GM19239 (cell line): ENCODE results near the gene GBP3.
"Not testable (repeated sequence)": the region's sequence is repeated elsewhere in the genome, so short reads cannot be mapped to it uniquely, and the experiment has no call there.

Source experiments
- DNase-seq: peaks from one replicate; pipeline ENCODE4 v3.0.0; 2011; ENCODE audit warnings: low spot score; ENCODE audit not compliant: insufficient read length
- FAIRE-seq: peaks from 2 replicates; lab custom pipeline; 2011; peaks lifted over from hg19 to GRCh38; lab: Jason Lieb, UNC

Gene GBP3

DNA sequence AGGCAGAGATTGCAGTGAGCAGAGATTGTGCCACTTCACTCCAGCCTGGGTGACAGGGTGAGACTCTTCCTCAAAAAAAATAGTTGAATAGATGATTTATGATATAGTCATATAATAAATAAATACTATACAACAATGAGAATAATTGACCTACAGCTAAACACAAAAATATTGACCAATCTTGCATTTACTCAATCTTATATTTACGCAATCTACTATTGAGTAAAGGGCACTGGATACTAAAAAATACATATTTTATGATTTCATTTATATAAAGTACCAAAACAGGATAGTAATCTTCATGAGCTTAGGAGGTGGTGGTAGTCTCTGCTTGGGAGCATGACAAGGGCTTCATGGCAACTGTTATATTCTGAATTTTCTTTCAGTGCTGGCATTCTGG, 19.1 kb upstream of the GBP3 start:
- FAIRE-seq = no peak
- no peak for DNase-seq

DNA sequence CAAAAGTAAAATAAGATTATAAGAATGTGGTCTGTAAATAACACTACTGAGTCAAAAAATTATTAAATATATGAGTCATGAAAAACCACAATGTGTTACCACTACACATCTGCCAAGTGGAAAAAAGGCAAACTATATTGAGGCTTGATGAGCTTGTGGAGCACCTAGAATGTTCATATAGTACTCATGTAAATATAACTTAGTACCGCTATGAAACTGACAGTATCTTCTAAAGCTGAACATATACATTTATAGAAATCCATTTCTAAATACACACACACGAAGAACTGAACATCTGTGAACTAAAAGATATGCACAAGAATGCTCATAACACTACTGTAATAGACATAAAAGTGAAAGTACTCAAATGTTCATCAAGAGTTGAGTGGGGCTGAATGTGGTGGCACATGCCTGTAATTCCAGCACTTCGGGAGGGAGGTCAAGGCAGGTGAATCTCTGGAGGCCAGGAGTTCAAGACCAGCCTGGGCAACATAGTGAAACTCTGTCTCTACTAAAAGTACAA, 18.5 kb upstream of the GBP3 start:
- FAIRE-seq (peak; percentile 37), DNase-seq (no peak)

DNA sequence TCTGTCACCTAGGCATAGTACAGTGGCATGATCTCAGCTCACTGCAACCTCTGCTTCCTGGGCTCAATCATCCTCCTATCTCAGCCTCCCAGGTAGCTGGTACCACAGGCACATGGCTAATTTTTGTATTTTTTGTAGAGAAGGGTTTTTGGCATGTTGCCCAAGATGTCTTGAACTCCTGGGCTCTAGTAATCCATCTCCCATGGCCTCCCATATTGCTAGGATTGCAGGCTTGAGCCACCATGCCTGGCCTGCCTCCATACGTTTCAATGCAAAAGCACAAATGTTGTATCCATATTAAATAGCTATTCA, 17.6 kb upstream of the GBP3 start:
- DNase-seq (no peak), FAIRE-seq (peak; percentile 45)

DNA sequence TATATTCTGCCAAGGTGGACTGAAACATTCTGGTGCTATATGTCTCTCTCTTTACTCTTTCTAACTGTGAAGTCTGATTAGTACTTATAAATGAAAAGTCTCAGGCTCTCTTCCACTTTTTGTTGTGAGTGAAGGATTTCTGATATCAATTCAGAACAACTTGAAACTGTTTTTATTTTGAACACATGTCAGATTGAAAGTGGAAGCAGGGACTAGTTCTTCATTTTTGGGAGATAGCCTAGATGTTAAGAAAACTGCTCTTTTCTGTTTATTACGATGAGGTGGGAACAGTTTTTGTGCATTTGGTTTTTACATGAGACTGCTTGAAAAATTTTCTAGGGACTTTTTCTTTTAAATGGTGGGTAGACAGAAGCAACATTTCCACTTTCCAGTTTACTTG, 14.5 kb upstream of the GBP3 start:
- FAIRE-seq = no peak

DNA sequence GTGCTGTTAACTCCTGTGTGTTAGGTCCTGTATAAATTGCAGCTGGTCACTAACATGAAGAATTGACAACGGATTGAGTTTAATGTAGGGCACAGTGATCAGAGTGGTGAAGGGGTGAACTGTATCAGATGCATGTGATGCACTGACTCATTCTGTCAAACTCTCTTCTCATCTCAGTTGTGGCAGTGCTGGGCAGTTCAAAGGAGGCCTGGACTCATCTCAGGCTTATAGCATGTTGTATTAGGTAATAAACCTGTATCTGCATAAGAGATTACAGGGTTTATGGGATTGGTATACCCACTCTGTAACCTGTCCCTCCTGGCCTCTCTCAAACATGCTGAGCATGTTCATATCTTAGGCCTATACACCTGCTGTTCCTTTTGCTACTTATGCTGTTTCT, 12.4 kb upstream of the GBP3 start:
- no peak for FAIRE-seq
- no peak for DNase-seq

More for the DNA sequence above, 14.5 kb upstream of the GBP3 start:
- no peak for DNase-seq

DNA sequence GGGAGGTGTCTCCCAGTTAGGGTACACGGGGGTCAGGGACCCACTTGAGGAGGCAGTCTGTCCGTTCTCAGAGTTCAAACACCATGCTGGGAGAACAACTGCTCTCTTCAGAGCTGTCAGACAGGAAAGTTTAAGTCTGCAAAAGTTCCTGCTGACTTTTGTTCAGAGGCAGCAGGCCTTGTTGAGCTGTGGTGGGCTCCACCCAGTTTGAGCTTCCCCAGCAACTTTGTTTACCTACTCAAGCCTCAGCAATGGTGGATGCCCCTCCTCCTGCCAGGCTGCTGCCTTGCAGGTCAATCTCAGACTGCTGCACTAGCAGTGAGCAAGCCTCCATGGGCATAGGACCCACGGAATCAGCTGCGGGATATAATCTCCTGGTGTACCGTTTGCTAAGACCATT, 11.3 kb upstream of the GBP3 start:
- FAIRE-seq = not testable (repeated sequence)

DNA sequence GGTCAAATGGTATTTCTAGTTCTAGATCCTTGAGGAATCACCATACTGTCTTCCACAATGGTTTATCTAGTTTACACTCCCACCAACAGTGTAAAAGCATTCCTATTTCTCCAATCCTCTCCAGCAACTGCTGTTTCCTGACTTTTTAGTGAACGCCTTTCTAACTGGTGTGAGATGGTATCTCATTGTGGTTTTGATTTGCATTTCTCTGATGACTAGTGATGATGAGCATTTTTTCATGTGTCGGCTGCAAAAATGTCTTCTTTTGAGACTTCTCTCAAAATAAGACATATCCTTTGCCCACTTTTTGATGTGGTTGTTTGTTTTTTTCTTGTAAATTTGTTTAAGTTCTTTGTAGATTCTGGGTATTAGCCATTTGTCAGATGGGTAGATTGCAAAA, 6.4 kb upstream of the GBP3 start:
- DNase-seq, FAIRE-seq: not testable (repeated sequence)

More for the DNA sequence above, 11.3 kb upstream of the GBP3 start:
- DNase-seq = not testable (repeated sequence)

DNA sequence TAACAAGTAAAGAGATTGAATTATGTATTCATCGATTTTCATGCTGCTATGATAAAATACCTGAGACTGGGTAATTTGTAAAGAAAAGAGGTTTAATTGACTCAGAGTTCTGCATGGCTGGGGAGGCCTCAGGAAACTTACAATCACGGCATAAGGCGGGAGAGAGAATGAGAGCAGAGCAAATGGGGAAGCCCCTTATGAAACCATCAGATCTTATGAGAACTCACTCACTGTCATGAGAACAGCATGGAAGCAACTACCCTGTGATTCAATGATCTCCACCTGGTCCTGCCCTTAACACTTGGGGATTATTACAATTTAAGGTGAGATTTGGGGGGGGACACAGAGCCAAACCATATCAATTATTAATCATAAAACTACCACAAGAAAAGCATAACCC, 3.3 kb upstream of the GBP3 start:
- DNase-seq (no peak), FAIRE-seq (no peak)

DNA sequence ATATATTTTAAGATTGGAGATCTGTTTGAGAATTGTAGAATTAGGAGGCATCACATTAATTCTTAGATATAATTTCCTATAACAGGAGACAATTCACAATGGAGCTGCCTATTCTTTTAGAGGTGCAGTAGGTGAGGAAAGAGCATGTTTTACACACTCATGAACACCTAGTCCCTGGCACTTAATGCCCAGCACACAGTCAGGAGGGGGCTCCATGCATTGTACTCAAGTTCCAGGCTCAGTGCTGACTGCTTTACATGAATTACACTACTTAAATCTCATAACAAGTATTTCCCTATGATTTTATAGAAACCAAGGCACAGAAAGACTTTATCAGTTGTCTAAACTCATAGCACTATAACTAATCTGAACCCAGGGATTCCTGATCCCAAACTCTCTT, 360 bp upstream of the GBP3 start:
- FAIRE-seq = no peak
- DNase-seq = no peak

DNA sequence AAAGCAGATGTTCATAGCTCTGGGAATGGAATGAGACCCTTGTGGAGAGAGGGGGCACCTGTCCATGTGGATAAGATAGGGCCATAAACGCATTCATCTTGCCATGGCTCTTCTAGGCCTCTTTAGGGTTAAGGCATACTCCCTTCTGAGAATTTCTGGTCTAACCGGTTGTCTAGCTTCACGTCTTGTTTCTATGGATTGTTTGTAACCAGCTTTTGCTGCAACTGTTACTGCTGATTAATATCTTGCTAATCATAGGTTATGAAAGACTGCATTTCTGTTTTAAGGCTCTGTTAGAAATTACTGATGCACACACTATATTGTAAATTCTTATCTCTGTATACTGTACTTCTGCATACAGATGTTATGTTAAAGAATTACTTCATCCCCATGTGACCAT, 4.3 kb downstream of the GBP3 start:
- DNase-seq, FAIRE-seq: not testable (repeated sequence)

DNA sequence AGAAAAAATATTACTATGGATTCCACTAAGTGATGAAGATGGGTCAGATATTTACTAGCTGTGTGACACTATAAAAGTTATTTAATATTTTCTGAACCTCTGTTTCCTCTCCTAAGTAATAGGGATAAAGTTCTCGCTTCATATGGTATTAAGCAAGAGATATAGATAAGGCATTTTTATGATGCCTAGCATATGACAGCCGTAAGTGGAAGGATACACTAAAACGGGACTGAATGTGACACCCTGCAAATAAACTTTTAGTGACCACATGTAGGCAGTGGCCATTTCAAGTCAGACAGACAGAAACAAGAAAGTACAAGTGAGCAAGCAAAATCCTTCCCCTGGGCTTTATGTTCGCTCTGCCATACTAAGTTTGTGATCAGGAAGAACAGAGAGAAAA, 14.2 kb downstream of the GBP3 start:
- FAIRE-seq = no peak

DNA sequence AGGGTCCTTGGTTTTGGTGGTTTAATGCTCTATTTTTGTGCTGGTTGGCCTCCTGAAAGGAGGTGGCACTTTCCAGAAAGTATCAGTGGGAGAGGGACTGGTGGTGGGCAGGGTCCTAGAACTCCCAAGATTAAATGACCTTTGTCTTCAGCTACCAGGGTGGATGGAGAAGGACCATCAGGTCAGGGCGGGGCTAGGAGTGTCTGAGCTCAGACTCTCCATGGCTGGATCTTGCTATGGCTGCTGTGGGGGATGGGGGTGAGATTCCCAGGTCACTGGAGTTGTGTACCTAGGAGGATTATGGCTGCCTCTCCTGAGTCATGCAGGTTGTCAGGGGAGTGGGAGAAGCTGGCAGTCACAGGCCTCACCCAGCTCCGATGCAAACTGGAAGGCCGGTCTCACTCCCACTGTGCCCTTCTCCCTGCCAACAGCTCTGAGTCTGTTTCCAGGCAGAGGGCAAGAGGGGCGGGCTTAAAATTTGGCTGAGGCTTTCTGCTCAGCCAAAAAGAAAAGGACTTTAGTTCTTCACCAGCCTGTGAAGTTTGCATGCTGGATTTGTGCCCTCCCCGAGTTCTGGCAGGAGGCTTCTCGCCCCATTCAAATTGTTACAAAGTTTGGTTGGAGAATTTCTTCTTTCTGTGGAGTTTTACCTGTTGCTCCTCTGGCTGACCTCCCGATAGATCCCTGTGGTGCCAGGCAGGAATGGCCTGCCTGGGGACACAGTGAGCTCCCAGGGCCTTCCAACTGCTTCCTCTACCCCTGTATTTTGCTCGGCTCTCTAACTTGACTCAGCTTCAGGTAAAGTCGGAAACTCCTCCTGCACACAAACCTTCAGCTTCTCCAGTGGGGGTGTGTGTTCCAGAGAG, 17.1 kb downstream of the GBP3 start:
- DNase-seq (no peak), FAIRE-seq (no peak)

More for the DNA sequence above, 14.2 kb downstream of the GBP3 start:
- no peak for DNase-seq

DNA sequence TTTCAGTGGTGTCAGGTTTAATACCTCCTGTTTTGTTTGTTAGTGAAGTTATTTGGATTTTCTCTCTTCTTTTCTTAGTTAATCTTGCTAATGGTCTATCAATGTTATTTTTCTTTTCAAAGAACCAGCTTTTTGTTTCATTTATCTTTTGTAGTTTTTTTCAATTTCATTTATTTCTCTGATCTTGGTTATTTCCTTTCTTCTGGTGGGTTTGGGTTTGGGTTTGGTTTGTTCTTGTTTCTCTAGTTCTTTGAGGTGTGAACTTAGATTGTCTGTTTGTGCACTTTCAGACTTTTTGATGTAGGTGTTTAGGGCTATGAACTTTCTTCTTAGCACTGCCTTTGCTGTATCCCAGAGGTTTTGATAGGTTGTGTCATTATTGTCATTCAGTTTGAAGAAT, 20.5 kb downstream of the GBP3 start:
- FAIRE-seq = peak; percentile 68
- DNase-seq = not testable (repeated sequence)

DNA sequence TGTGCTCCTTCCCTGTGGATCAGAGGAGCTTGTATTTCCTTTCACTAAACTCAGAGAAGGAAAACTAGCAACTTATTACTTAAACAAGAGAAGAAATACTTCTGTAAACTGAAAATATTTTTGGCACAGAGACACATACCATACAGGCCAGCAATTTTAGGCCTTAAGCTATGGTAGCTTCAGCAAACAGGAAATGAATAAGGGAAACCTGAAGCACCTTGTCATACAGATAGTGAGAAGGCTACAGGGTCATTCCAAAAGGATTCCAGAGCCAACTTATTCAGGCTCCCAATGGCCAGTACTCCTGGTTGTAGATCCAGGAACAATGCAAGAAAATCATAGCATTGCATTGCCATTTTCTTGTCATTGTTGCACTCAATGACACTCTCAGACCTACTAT, 21.2 kb downstream of the GBP3 start:
- DNase-seq (no peak), FAIRE-seq (no peak)

DNA sequence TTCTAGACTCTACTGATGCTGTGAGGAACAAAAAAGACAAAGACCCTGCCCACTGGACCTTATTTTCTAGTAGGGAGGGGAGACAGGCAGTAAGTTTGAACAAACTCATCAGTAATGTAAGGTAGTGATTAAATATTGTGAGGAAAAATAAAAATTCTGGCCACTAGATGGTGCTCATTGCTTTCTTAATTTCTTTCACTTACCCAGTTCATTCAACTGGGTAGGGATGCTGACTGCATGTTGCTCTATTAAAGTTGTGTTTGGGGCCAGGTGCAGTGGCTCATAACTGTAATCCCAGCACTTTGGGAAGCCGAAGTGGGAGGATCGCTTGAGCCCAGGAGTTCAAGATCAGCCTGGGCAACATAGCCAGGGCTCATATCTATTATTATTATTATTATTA, 23.9 kb downstream of the GBP3 start:
- FAIRE-seq (peak; percentile 84), DNase-seq (peak; percentile 20)

DNA sequence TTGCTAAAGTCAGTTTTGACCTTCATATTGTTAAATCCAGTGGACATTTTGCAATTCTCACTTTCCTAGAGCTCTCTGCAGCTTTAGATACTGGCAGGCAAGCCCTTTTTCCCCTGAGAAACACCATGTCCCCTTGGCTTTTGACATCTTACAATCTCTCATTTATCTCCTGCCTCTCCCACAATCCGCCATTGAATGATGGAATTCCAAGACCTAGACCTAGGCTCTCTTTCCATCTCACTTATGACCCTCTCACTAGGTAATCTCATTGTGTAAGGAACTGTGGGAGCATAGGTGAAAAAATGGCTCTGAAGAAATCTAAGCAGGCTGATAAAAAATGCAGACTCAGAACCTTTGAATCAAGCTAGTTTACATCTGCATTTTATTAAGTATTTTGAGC, 32.2 kb downstream of the GBP3 start:
- FAIRE-seq = no peak
- no peak for DNase-seq

DNA sequence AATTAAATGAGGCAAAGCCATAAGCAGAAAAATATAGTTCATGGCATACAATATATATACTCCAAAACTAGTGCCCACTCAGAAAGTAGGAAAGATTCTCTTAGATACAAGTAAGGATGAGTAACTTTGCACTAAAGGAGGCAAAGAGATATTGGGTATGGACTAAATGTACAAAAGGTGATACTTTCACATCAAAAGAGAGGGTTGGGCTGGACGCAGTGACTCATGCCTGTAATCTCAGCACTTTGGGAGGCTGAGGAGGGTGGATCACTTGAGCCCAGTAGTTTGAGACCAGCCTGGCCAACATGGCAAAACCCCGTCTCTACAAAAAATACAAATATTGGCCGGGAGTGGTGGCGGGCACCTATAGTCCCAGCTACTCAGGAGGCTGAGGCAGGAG, 37.0 kb downstream of the GBP3 start:
- DNase-seq (no peak), FAIRE-seq (no peak)

DNA sequence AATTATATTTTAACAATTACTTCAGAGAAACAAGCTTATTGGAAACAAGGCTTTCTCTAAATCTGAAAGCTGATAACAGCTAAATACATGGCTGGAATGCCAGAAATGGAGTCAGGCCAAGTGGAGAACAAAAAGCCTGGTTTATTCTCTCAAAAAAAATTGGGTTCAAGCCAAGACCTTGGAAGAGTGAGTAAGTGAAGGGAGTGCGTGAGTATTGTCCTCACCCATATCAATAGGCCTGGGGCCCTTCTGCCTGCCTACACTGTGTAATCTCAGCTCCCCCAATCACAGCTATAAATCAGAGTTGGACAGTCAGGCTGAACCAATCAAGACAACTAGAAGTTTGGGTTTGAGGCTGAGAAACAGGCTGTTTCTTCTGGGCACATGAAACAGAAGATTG, 37.6 kb downstream of the GBP3 start:
- DNase-seq (no peak), FAIRE-seq (no peak)

DNA sequence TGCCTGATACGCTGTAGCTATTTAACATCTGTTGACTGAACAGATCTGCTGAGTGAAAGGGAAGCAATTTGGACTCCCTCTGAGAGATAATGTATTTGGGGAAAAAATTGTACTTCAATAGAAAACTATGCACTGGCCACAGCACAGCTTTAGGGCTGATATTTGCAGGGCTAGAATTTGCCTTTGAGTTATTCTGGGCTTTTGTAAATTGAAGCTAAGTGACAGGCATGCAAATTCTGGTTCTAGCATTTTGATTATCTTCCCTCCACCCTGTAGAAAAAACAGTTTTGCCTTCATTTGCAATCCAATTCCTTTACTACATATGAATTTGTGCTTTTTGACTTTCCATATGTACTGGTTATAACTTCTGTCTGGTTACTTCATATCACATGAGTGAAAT, 38.1 kb downstream of the GBP3 start:
- FAIRE-seq (no peak), DNase-seq (no peak)

DNA sequence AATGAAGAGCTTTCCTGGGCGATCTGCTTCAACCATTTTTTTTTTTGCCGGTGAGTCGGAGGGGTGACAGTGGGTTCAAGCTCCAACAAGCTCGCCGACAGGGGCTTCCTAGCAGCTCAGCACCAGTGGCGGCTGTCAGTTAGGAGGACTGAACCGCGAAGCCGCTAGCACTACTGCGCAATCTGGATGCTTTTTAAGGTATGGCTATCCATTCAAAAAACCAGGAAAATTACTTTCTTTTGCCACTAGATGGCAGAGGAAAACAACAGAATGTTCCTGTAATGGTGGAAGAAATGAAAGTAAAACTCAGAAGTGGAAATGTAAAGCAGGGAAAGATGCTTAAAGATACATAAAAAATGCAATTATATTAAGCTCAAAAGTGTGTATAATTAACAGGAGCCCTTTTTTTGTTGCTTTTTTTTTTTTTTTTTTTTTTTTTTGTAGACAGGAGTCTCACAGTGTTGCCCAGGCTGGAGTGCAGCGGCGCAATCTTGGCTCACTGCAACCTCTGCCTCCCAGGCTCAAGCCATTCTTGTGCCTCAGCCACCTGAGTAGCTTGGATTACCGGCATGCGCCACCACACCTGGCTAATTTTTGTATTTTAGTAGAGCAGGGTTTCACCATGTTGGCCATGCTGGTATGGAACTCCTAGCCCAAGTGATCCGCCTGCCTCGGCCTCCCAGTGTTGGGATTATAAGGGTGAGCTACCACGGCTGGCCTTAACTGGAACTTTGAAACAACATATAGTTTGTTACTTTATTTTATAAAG, 38.7 kb downstream of the GBP3 start:
- no peak for DNase-seq
- FAIRE-seq = peak; percentile 44

DNA sequence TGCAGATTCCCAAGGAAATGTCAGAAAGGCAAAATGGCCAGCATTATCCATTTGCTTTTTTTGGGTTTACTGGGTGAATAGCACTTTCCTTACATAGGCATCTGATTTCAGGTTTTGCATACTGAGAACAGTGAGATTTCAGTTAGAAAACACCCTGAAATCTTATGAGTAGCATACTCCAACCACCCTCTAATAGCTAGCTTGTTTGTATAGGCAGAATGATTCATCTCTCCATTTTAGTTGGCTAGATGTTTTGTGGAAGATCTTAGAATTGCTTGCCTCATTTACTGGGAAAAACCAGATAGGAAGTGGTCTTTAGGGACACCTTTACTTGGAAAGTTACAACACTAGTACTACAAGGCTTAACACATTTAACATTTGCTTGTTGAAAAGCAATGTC, 40.6 kb downstream of the GBP3 start:
- no peak for FAIRE-seq

More for the DNA sequence above, 40.6 kb downstream of the GBP3 start:
- DNase-seq = no peak
